SJCRH30 (cell line): ENCODE data around the gene RFLNA. TPM values are rescaled to one million over a fixed set of nuclear protein-coding genes. Genes with fewer than 3 reads are reported as not detected.
A peak's percentile ranks its signal among the peaks of the same experiment; 100 is the strongest.
"Not testable (repeated sequence)": the region's sequence is repeated elsewhere in the genome, so short reads cannot be mapped to it uniquely, and the experiment has no call there.

Experiments used
- DNase-seq, 2 experiments: peaks; one replicate each; pipeline ENCODE4 v3.0.0-alpha.2; 2015 to 2020
- H3K27ac ChIP-seq: fragments of 250-450 bp; sonication (Bioruptor Pico); 2 replicates; pipeline ENCODE4 v1.5.1; 2020; ENCODE audit warnings: mild to moderate bottlenecking, moderate library complexity
- H3K27me3 ChIP-seq: fragments of 250-450 bp; sonication (Bioruptor Pico); 2 replicates; pipeline ENCODE4 v1.5.1; 2020; ENCODE audit warnings: mild to moderate bottlenecking, moderate library complexity
- H3K36me3 ChIP-seq: fragments of 250-450 bp; sonication (Bioruptor Pico); 2 replicates; pipeline ENCODE4 v1.5.1; 2020; ENCODE audit warnings: mild to moderate bottlenecking, moderate library complexity
- H3K4me1 ChIP-seq: fragments of 250-450 bp; sonication (Bioruptor Pico); 2 replicates; pipeline ENCODE4 v1.5.1; 2020; ENCODE audit warnings: mild to moderate bottlenecking, moderate library complexity
- H3K4me3 ChIP-seq: fragments of 250-450 bp; sonication (Bioruptor Pico); 2 replicates; pipeline ENCODE4 v1.5.1; 2020; ENCODE audit warnings: mild to moderate bottlenecking, moderate library complexity
- H3K9me3 ChIP-seq: fragments of 250-450 bp; sonication (Bioruptor Pico); replicated peaks from 2 replicates; pipeline ENCODE4 v1.5.1; 2020; ENCODE audit warnings: mild to moderate bottlenecking, moderate library complexity
- total RNA-seq: library from RNA; depleted of rRNA; stranded (reverse); fragments of >200 nt; shearing (Covaris generic); gene quantifications from 2 replicates; pipeline ENCODE4 v1.2.3, GENCODE V29; 2014

Gene RFLNA
- total RNA-seq, 1 experiment from 2014 or later: 56.4 TPM

DNA sequence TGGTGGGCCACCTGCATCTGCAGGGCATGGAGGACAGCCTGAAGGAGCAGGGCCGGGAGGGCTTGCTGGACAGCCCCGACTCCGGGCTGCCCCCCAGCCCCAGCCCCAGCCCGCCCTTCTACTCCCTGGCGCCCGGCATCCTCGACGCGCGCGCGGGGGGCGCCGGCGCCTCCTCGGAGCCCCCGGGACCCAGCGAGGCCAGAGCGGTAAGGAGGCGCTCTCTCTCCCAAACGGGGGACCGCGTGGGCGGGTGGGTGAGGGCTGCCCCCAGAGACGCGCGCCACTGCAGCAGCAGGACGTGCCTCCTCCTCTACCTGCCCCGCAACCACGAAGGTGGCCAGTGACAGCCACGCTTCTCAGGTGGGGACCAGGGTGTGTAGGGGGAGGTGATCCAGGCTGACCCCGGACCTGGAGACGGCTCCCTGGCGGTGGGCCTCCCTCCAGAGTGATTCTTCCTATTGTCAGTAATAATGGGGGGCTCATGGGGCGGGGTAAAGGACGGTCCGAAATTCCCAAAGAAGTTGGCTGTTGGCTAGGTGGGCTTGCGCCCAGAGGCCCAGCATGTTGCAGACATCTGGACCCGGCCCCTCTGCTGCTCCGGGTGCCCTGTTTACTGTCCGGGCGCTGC is 652 bp downstream of the RFLNA start:
- Histone ChIP-seq H3K27me3 (no peaks in the 10 kb centered on the region), H3K36me3 (peaks cover 7% of the 10 kb centered on the region)

DNA sequence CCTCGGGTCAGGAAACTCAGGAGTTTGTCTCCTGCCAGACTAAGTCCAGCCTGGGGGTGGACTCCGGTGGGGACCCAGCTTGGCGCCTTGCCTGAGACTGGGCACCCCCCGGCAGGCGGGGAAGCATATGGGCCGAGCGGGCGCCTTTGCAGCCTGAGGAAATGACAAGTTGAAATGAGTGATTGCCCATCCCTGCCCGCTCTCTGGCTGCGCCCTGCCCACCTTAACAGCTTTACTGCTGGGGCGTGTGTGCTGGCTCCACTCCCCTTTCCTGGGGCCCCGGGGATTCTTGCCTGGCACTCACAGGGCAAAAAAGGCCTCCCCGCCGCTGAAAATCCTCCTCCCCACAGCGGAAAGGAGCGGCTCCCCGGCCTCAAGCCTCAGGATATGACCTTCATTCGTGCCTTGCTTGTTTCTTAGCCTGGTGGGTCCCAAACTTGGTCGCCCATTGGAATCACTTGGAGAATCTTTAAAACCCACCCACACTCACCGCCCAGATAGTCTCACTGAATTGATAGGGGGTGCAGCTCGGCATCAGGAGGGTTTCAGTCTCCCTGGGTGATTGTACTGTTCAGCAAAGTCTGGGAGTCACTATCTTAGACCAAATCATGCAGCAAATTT is 1.5 kb downstream of the RFLNA start:
- Histone ChIP-seq H3K9me3 (no peaks in the 10 kb centered on the region), H3K4me1 (peaks cover 7% of the 10 kb centered on the region; the same call in 1 of the 2 replicates), H3K27me3 (no peaks in the 10 kb centered on the region), H3K36me3 (peaks cover 7% of the 10 kb centered on the region), H3K4me3 (peak overlapping the region; percentile 91), H3K27ac (peak overlapping the region; percentile 17; the same call in 1 of the 2 replicates)
- peak; percentile 52 to 57 for DNase-seq

More for the DNA sequence above, 652 bp downstream of the RFLNA start:
- Histone ChIP-seq H3K27ac (peak overlapping the region; percentile 69), H3K9me3 (no peaks in the 10 kb centered on the region), H3K4me3 (peak overlapping the region; percentile 91), H3K4me1 (peaks cover 7% of the 10 kb centered on the region; the same call in 1 of the 2 replicates)
- no peak for DNase-seq

DNA sequence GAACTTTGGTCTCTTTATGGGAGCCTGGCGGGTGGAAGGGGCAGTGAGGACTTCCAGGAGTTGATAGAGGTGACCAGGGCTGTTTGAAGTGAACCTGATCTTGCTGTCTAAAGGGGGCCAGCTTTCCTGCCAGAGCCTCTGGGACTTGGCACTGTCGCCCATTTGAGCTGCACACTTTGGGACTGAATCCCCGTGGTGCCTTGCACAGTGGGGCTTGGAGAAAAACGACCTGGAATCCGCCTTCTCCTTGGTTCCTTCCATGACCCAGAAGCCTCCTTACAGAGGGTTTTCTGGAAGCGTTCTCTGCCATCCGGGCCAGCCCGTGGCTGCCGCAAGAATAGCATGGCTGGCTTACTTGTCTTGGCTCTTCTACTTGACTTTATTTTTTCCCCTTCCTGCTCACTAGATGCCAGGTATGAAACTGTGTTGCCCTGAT is 2.0 kb downstream of the RFLNA start:
- DNase-seq: no peak
- peak overlapping the region; percentile 17; the same call in 1 of the 2 replicates for H3K27ac ChIP-seq
- H3K4me1 ChIP-seq: peaks cover 7% of the 10 kb centered on the region; the same call in 1 of the 2 replicates
- H3K36me3 ChIP-seq: peaks cover 9% of the 10 kb centered on the region
- no peaks in the 10 kb centered on the region for H3K27me3 ChIP-seq
- H3K4me3 ChIP-seq: peak overlapping the region; percentile 91
- H3K9me3 ChIP-seq: no peaks in the 10 kb centered on the region

DNA sequence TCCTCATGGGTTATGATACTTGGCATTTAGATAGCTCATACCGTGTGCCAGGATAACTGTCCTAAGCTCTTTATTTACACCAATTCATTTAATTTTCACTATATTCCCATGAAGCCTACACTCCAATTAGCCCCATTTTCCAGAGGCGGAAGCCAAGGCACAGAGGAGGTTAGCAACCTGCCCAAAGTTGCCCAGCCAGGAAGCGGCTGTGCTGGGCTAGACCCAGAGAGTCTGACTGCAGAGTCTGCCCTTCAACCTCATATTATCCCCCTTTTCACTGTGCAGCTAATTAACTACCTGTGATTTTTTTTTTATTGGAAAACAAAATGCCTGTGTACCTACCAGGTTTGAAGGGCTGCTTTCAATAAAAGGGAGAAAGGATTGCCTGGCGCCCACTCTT is 2.5 kb downstream of the RFLNA start:
- Histone ChIP-seq H3K27me3 (no peaks in the 10 kb centered on the region), H3K36me3 (peaks cover 11% of the 10 kb centered on the region), H3K4me1 (peaks cover 7% of the 10 kb centered on the region; the same call in 1 of the 2 replicates), H3K9me3 (no peaks in the 10 kb centered on the region), H3K27ac (no peak overlapping the region), H3K4me3 (peak overlapping the region; percentile 91)
- DNase-seq: no peak

DNA sequence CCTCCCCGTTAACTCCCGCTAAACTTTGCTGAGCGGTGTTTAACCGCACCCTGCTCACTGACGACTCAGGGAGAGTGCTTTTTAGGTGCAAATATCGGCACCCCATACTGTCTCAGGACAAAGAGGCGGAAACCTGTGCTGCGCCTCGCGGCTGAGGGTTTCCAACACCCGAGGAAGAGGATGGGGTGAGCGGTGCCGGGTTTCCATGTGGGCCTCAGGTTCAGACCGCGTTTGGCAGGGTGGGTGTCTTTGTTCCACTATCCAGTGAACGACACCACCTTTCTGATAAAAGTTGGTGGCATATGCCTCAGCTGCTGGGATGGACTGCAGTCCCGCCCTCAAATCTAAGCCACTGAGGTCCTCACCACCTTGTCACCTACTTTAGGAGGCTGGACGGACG is 3.0 kb downstream of the RFLNA start:
- peaks cover 7% of the 10 kb centered on the region; the same call in 1 of the 2 replicates for H3K4me1 ChIP-seq
- no peak overlapping the region for H3K4me3 ChIP-seq
- H3K9me3 ChIP-seq: no peaks in the 10 kb centered on the region
- H3K36me3 ChIP-seq: peaks cover 11% of the 10 kb centered on the region
- no peaks in the 10 kb centered on the region for H3K27me3 ChIP-seq
- no peak overlapping the region for H3K27ac ChIP-seq
- no peak for DNase-seq

DNA sequence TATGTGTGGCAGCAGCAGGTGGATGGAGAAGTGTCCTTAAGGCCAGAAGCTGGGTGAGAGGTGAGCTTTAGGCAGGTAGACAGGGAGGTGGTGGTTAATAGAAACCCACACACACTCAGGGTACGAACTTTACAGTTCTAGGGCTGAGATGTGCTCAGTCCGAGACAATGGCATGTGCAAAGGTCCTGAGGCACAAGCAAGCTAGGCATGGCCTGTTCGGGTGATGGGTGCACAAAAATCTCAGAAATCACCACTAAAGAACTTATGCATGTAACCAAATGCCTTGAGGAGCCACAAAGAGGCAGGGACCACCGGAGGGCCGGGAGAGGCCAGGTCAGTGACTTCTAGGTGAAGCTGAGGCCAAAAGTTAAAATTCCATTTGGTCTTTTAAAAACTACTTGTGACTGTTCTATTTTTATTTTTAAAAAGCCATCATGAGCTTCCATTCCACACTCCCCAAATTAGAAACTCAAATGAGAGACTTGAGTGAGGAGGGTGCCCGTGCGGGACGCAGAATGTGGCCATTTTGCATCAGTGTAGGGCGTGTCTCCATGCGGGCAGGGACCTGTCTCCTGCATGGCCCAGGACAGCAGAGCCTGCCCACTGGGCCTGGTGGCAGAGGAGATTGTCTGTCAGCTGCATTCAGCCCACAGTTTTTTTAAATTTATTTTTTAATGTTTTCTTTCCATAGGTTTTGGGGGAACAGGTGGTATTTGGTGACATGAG is 4.0 kb downstream of the RFLNA start:
- Histone ChIP-seq H3K27ac (no peak overlapping the region), H3K36me3 (peaks cover 12% of the 10 kb centered on the region), H3K4me3 (no peak overlapping the region), H3K4me1 (peaks cover 6% of the 10 kb centered on the region; the same call in 1 of the 2 replicates), H3K9me3 (no peaks in the 10 kb centered on the region), H3K27me3 (no peaks in the 10 kb centered on the region)
- DNase-seq: no peak

DNA sequence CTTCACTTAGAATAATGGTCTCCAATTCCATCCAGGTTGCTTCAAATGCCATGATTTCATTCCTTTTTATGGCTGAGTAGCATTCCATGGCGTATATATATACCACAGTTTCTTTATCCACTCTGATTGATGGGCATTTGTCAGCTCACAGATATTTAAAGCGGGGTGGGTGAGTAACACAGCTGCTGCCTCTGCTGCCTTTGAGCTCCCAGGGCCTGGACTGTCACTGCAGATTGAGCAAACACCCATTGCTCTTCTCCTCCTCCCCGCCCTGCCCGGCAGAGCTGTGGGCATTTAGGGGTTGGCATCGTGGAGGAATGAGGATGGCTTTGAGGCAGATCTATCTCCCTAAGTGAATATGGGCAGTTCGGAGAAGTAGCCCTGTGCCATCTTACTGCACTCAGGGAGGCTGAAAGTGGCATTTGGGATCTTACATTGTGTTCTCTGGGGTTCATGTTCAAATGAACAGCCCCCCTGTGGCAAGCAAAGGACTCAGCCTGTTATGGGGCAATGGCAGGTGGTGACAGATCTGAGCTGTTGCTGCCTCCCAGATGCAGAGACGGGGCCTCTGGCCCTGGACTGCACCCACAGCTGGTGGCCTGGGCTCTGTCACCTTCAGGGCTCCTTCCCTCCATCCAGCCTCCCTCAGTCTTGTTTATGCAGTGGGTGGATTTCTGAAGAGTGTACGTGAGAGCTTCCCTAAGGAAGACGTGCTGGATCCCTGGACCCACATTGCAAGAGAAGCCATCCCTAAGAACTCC is 4.9 kb downstream of the RFLNA start:
- no peak for DNase-seq
- H3K27me3 ChIP-seq: no peaks in the 10 kb centered on the region
- peaks cover 19% of the 10 kb centered on the region for H3K36me3 ChIP-seq
- no peaks in the 10 kb centered on the region for H3K4me1 ChIP-seq
- no peak overlapping the region for H3K4me3 ChIP-seq
- H3K27ac ChIP-seq: no peak overlapping the region
- H3K9me3 ChIP-seq: no peaks in the 10 kb centered on the region

DNA sequence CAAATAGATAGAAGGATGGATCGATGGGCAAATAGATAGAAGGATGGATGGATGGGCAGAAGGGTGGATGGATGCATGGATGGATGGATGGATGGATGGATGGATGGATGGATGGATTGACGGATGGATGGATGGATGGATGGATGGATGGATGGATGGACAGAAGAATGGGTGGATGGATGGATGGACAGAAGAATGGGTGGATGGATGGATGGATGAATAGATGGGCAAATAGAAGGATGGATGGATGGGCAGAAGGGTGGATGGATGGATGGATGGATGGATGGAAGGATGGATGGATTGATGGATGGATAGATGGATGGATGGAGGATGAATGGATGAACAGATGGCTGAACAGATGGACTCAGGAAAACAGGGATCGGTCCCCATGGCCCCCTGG is 5.8 kb downstream of the RFLNA start:
- H3K4me1 ChIP-seq, H3K4me3 ChIP-seq, H3K9me3 ChIP-seq, H3K27ac ChIP-seq, H3K27me3 ChIP-seq, DNase-seq: not testable (repeated sequence)
- peaks cover 20% of the 10 kb centered on the region for H3K36me3 ChIP-seq

DNA sequence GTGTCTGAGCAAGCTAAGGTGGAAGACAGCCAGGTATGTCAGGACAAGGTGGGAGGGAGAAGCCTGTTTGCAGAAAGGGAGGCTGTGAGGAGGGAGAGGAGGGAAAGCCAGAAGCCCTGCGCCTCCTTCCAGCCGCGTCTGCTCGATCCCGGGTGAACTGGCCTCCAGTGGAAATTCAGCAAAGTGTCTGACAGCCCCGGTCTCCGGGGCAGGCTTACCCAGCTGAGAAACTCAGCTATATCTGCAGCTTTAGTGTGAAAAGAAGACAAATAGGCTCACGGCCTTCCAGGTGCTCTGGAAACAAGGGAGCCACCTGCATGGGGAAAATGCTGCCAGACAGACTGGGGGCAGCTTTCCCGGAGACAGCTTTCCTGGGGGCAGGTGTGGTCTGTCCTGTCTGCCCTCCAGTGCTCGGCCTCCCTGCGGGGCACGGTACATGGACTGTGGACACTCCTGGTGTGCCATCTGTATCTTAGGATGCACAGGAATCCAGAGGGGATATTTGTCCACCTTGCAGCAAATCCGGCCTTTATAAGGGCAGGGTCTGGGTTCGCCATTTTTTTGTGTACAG is 6.3 kb downstream of the RFLNA start:
- Histone ChIP-seq H3K4me3 (no peak overlapping the region), H3K4me1 (no peaks in the 10 kb centered on the region), H3K36me3 (peaks cover 20% of the 10 kb centered on the region), H3K9me3 (no peaks in the 10 kb centered on the region), H3K27ac (no peak overlapping the region), H3K27me3 (no peaks in the 10 kb centered on the region)
- DNase-seq: no peak

- Histone ChIP-seq H3K4me3 (no peak overlapping the region), H3K27me3 (no peaks in the 10 kb centered on the region), H3K9me3 (no peaks in the 10 kb centered on the region), H3K36me3 (peaks cover 20% of the 10 kb centered on the region), H3K27ac (no peak overlapping the region), H3K4me1 (no peaks in the 10 kb centered on the region)
- DNase-seq: no peak
These were observed 7.4 kb downstream of the RFLNA start for GRCh38 chr12:124302241-124302806.

DNA sequence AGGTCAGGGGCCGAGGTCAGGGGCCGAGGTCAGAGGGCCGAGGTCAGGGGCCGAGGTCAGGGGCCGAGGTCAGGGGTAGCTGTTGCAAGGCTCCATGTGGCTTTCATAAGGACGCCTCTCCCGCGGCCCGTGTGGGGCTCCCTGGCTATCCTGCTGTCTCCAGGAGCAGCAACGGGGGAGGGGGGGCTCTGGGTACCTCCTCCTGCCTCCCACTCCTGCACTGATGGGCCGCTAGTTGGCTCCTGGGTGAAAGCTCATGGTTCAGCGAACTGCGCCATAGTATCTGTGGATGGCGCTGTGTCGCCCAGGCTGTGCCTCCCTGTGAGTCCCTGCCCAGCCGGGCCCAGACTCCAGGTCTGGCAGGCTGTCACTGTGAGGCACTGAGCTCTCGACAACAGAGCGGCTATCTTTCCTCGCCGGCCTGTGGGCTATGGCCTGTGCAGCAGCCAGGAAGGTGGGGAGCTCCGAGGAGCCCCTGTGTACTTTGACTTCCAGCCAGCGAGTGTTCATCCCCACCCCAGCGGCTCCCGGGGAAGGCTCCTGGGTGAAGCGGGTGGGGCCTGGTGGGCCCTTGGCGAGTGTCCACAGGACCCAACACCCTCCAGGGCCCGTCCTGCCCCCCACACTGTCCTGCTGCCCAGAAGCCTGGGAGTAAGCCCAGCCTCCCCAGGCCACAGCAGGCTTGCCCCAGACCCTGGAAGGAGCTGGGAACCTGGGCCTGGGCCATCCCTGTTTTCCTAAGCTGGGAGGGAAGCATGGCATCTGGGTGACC is 8.1 kb downstream of the RFLNA start:
- no peaks in the 10 kb centered on the region for H3K27me3 ChIP-seq
- H3K36me3 ChIP-seq: peaks cover 20% of the 10 kb centered on the region
- H3K27ac ChIP-seq: no peak overlapping the region
- no peaks in the 10 kb centered on the region for H3K4me1 ChIP-seq
- no peaks in the 10 kb centered on the region for H3K9me3 ChIP-seq
- no peak for DNase-seq
- H3K4me3 ChIP-seq: no peak overlapping the region

DNA sequence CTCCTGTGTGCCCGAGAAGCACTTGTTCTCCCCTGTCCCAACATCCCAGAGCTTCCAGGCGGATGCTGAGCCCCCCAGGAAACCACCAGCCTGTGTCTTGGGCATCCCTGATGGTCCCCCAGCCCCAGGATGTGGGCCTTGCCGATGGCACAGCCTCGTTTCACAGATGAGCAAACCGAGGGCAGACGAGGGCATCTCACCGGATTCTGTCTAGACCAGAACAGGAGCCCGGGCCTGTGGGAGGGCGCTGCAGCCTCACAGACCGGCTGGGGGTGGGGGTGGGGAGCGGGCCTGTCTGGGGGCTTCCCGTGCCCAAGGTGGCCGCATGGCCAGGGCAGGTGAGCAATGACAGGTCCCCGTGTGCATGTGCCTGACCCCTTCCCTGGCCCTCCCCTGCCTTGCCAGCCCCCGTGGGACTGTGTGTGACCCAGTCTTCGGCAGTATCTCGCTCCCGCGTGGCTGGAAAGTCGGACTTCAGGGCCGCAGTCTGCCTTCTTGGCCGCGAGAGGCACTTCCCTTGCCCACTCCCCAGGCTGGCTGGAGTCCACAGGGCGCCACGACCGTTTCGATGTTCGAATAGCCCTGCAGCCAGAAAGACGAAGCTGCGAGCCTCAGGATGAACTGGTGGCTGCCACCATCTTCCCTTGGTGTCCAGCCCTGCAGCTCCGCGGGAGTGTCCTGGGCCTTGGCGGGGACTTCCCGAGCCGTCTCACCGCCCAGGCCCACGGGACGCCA is 8.9 kb downstream of the RFLNA start:
- H3K4me1 ChIP-seq: no peaks in the 10 kb centered on the region
- no peaks in the 10 kb centered on the region for H3K27me3 ChIP-seq
- no peak overlapping the region for H3K27ac ChIP-seq
- H3K9me3 ChIP-seq: no peaks in the 10 kb centered on the region
- DNase-seq: no peak
- H3K36me3 ChIP-seq: peaks cover 17% of the 10 kb centered on the region
- H3K4me3 ChIP-seq: no peak overlapping the region

DNA sequence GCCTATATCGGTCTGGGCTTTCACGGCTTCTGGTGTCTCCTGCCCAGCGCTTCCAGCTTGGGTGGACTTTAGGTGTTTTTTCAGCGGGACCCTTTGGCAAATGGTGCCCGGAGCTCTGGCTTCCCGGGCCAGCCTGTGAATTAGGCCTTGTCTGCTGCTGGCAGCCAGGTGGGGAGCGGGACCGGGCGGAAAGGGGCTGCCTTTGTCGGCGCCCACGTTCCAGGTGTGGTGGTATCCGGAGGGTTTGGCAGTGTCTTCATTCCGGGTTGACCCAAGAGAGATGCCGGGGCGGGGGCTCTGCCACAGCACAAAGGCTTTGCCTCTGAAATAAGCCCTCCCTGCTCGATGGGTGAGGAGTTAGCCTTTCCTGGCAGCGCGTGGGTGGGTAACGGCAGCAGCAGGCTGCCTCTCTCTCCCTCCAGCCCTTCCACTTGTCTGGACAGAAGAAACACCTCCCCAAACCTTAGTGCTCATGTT is 9.5 kb downstream of the RFLNA start:
- H3K36me3 ChIP-seq: peaks cover 13% of the 10 kb centered on the region
- DNase-seq: no peak
- no peak overlapping the region for H3K4me3 ChIP-seq
- H3K9me3 ChIP-seq: no peaks in the 10 kb centered on the region
- H3K27ac ChIP-seq: no peak overlapping the region
- no peaks in the 10 kb centered on the region for H3K27me3 ChIP-seq
- H3K4me1 ChIP-seq: no peaks in the 10 kb centered on the region
